Measurements from ENCODE around the gene MICU1. TPM values are rescaled to one million over a fixed set of nuclear protein-coding genes. Genes with fewer than 3 reads are reported as not detected.

MICU1 gene
- polyA plus RNA-seq, 3 donors = 73.1 to 80.7 (median 76.8) TPM

Other genes starting within 250 kb of the MICU1 start
- 10 to 100 TPM; 36.2 to 42.6 (median 39.6) TPM for gene MCU, start 66.1 kb upstream of the MICU1 start, polyA plus RNA-seq (ENCODE audit: insufficient read length in 3 of 3)

Measured in renal pelvis (tissue), 3 donors.